GM18517 (cell line): ENCODE results near the gene ABT1.
"Not testable (repeated sequence)": the region's sequence is repeated elsewhere in the genome, so short reads cannot be mapped to it uniquely, and the experiment has no call there.

Experiments
- ATAC-seq: cut with Tn5 transposase; IDR thresholded peaks from one replicate; pipeline ENCODE4 v1.9.1; 2021; ENCODE audit warnings: mild to moderate bottlenecking, moderate library complexity; ENCODE audit not compliant: unreplicated experiment

ABT1 gene

DNA sequence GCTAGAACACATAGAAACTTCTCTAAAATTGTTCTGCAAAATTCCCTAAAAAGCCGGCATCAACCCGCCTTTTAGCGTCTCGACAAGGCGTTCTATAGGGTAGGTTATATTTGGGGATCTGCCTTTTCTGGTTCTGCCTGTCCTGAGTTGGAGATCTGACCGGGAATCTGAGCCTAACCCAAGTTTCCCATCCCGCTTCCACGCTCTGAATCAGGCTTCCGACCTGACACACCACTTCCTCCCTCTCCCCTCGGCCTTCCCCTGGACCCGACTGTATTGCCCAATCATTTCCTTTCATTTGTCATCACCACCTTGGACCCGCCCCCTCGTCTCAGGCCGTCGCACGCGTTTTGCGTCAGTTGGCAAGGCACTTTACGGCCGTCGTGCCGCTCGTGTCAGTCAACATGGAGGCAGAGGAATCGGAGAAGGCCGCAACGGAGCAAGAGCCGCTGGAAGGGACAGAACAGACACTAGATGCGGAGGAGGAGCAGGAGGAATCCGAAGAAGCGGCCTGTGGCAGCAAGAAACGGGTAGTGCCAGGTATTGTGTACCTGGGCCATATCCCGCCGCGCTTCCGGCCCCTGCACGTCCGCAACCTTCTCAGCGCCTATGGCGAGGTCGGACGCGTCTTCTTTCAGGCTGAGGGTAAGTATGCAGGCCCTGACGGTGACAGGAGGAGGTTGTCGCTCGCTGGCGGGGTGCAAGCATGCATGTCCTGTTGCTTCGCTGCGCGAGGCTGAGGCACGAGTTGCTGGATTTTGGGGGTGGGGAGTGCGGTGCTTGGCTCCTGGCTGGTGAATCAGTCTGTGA, at the start of gene ABT1:
Gene ABT1 (plus strand): TSS at position 375 of the 810 bp plus-strand sequence. CDS start 30 bp downstream, at position 405.
- peak; percentile 61 for ATAC-seq

GRCh38 chr6:26547363-26547762, 49.4 kb upstream of the ABT1 start:
- not testable (repeated sequence) for ATAC-seq

DNA sequence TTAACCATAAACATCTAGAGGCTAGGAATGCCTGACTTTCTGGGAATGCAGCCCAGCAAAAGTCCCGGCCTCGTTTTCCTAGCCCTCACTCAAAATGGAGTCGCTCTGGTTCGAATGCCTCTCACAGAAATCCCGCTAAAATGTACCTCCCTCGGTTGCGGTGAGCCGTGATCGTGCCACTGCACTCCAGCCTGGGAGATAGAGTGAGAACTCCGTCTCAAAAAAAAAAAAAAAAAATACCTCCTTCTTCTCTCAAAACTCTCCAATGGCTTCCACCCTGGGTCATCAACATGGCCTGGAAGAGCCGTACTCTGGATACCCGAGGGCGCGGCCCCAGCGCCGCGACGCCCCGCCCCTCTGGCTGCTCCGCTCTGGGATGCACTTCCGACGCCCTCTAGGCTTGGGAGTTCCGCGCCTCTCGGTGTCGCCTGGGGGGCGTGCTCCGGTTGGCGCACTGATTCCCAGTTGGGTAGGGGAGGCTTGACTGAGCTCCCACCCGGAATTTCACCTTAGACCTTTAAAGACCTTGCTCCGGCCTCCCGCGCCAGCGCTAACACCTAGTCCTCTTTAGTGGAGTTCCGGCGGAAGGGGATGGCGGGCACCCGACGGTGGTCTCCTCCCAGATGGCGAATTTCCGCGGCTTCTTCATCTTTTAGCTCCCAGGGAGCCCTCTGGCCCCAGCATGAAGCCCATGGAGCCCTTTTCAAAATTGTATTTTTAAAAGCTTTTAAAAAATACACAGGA, 46.3 kb upstream of the ABT1 start:
- ATAC-seq, result no peak

GRCh38 chr6:26552205-26552604, 44.5 kb upstream of the ABT1 start:
- no peak for ATAC-seq

DNA sequence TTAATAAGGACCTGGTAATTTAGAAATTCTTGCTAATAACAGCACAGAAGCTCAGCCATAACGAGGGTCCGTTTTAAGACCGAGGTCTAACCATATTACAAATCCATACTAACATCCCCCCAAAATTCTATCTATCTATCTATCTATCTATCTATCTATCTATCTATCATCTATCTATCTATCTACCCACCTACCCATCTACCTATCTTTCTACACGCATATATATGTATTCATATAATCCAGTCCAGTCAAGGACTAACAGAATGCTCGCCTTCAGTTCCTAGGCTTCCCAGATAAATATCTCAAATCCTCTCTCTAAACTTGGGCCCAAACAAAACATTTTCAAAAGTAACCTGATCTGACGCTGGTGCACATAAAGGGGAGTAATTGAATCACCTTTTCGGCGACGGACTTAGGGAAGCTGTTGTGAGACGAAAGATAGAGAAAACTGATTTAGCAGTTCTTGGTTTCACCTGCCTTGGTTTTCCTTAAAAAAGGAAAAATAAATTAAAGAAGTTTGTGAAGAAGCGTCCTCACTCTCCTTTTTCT, 44.0 kb upstream of the ABT1 start:
- ATAC-seq, result no peak

GRCh38 chr6:26553264-26553634, 43.5 kb upstream of the ABT1 start:
- ATAC-seq, result peak; percentile 34

DNA sequence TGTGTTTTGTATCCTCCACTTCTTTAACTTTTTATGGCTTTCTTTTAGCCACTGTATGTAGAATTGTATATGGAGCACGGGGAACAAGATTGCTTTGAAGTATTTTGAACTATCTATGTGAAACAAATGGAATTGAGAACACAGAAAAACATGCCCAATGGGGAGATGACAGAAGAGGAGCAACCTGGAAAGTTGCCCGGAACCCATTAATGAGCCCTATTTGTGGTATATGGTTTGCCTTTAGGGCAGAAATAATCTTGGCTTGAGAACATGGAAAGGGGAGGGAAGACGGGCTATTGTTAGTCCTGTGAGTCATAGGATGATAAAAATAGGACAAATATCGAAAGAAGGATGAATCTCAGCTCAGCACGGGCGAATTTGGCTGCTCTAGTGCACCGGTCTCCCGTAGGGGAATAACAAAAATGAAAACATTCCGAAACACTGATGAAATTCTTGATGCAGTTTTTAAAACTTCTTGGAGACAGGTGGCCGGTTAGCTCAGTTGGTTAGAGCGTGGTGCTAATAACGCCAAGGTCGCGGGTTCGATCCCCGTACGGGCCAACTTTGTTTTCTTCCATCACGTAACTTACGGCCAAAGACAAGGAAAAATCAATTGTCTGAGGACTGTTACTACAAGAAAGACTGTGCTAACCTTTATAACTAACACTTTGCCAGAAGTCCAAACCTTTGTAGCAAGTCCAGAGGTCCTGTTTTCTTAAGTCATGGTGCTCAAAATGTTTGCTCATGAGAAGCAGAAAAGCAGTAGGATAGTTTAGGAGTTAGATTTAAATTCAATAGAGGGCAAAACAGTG, 42.9 kb upstream of the ABT1 start:
- peak; percentile 38 for ATAC-seq

GRCh38 chr6:26554447-26554696, 42.4 kb upstream of the ABT1 start:
- no peak for ATAC-seq

GRCh38 chr6:26554697-26555504, 41.9 kb upstream of the ABT1 start:
- ATAC-seq, result peak; percentile 27

GRCh38 chr6:26555505-26556262, 41.1 kb upstream of the ABT1 start:
- no peak for ATAC-seq

DNA sequence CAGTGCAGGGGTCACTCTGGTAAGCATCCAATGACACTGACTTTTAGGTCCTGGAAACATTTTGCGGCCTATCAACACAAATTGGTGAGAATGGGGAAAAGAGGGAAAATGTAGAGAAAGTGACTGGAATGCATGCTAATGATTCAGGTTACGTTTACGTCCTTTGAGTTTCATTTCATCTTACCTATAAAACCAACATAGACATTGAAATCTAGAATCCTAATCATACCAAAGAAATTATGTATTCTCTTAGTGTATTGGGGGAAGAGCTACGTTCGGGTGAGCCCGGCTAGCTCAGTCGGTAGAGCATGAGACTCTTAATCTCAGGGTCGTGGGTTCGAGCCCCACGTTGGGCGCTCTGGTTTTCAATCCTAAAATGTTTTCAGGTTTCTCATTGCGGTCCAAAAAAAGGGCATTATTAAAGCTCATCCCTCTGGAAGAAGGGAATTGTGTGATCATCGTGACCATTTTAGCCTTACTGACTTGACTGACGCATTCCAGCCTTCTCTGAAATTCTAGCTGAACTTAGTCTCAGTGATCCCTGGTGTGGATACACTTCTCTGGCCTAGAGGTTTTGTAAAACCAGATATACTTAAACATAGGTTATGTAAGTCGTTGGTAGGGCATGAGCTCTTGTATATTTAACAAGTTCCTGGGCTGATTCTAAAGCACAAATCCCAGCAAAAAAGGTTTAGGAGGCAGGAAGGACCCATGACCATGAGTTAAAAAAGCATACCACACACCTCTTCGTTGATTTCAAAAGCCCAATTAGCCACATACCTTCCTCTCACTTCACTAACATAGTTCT, 40.3 kb upstream of the ABT1 start:
- ATAC-seq, result no peak

DNA sequence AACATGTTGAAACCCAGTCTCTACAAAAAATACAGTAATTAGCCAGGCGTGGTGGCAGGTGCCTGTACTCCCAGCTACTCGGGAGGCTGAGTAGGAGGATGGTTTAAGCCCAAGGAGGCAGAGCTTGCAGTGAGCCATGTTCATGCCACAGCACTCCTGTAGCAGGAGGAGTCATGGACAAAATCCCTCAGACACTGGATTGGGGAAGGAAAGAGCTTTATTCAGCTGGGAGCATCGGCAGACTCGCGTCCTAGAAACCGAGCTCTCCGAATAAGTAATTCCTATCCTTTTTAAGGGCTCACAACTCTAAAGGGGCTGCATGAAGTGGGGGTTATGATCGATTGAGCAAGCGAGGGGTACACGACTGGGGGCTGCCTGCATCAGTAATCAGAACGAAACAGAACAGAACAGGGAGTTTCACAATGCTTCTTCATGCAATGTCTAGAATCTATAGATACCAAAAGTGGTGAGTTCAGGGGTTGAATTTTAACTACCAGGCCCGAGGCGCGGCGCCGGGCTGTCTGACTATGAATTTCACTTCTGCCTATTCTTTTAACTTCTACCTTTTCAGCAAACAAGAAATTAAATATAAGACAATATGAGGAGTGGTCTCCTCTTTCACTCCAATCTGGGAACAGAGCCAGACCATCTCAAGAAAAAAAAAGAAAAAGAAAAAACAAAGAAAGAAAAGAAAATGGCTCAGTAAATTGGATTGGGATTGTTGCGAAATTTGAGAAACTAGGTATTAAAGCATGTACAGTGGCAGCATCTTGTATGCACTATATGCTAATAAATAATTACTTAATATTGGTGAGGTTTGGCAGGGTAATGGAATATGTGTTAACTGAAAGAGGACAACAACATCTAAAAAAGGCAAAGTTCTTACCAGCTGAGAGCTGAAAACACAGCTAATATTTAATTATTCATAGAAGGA, 35.0 kb upstream of the ABT1 start:
- ATAC-seq, result no peak

DNA sequence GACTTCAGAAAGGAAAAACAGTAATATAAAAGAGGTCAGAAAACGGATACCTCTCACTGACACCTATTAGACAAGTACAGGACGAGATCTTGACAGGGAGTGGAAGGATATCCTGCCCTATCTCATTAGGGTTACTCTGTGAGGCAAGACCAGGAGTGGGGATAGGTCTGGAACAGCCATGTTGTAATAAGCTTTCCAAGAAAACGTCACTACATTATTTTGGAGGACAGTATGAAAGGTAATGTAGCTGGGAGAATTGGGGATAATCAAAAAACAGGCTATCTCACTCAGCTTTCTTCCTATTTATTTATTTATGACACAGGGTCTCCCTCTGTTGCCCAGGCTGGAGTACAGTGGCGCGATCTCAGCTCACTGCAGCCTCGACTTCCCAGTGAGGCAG, 33.3 kb upstream of the ABT1 start:
- no peak for ATAC-seq

- peak; percentile 50 for ATAC-seq
Measured at GRCh38 chr6:26568601-26569432, 27.9 kb upstream of the ABT1 start.

DNA sequence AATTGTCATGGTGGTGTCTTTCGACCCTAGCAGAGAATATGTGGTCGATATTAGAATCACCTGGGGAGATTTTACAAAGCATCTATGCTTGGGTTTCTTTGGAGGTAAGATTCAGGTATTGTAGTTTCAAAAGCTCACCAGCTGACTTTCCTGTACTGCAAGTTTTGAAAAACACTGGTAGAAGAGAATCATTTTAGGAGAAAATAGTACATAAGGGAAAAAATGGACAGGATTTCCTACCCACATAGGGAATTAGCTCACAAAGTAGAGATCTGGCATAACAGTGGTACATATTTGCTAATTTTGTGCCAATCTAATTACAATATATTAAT, 27.4 kb upstream of the ABT1 start:
- ATAC-seq, result no peak

GRCh38 chr6:26570027-26570809, 26.5 kb upstream of the ABT1 start:
- ATAC-seq, result no peak
